Measurements from ENCODE around the gene ZXDC. TPM values are rescaled to one million over a fixed set of nuclear protein-coding genes. Genes with fewer than 3 reads are reported as not detected.

ZXDC gene
- total RNA-seq, 1 donor from 2014 or later, result 29.0 TPM

DNA sequence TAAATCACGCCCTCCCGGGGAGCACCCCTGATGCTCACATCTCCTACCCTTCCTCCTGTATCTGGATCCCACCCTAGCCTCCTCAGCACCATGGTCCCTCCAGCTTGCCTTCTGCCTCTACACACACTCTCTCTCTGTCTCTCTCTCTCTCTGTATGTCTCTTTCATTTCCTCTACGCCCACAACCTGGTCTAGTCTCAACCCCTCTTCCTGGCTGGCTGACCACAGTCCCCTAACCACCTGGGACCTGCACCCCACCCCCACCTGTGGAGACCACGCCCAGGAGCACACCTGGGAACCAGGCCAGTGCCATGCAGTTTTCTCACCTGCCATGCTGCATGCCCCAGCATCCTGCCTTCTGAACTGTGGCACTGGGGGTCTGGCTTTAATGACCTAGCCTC lies 84.9 kb downstream of the ZXDC start:
- Mint-ChIP-seq H3K4me3 (no peak overlapping the region), H3K36me3 (no peaks in the 10 kb centered on the region), H3K27me3 (peaks cover 44% of the 10 kb centered on the region), H3K9me3 (no peaks in the 10 kb centered on the region), H3K4me1 (ENCODE audit: unreplicated experiment) (no peaks in the 10 kb centered on the region), H3K27ac (no peak overlapping the region)
- DNase-seq (ENCODE audit: extremely low spot score, unreplicated experiment), result no peak
- TF ChIP-seq, protein P1, sequence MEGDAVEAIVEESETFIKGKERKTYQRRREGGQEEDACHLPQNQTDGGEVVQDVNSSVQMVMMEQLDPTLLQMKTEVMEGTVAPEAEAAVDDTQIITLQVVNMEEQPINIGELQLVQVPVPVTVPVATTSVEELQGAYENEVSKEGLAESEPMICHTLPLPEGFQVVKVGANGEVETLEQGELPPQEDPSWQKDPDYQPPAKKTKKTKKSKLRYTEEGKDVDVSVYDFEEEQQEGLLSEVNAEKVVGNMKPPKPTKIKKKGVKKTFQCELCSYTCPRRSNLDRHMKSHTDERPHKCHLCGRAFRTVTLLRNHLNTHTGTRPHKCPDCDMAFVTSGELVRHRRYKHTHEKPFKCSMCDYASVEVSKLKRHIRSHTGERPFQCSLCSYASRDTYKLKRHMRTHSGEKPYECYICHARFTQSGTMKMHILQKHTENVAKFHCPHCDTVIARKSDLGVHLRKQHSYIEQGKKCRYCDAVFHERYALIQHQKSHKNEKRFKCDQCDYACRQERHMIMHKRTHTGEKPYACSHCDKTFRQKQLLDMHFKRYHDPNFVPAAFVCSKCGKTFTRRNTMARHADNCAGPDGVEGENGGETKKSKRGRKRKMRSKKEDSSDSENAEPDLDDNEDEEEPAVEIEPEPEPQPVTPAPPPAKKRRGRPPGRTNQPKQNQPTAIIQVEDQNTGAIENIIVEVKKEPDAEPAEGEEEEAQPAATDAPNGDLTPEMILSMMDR (conservative IDR thresholded peaks at IDR 0.05), result no peak

DNA sequence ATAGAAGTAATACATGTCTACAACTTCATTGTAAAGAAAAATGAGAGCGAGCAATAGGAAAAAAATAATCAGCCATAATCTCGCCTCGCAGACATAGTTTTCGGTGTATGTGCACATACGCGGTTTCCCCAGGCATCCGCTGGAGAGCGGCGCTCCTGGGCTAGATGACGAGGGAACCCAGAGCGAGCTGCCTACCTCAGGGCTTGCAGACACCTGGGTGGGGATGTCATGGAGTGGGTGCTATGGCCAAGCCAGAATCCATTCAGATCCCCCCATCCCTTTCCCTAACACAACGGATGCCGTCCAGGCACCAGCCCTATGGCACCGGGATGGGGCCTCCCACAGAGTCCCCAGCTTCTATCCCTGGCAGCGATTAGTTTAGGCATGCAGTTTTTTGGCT lies 85.5 kb downstream of the ZXDC start:
- Mint-ChIP-seq H3K27me3 (peaks cover 40% of the 10 kb centered on the region), H3K27ac (no peak overlapping the region), H3K36me3 (no peaks in the 10 kb centered on the region), H3K4me1 (ENCODE audit: unreplicated experiment) (no peaks in the 10 kb centered on the region), H3K9me3 (no peaks in the 10 kb centered on the region), H3K4me3 (no peak overlapping the region)
- no peak for DNase-seq (ENCODE audit: extremely low spot score, unreplicated experiment)
- TF ChIP-seq, protein P1 (conservative IDR thresholded peaks at IDR 0.05), result no peak

DNA sequence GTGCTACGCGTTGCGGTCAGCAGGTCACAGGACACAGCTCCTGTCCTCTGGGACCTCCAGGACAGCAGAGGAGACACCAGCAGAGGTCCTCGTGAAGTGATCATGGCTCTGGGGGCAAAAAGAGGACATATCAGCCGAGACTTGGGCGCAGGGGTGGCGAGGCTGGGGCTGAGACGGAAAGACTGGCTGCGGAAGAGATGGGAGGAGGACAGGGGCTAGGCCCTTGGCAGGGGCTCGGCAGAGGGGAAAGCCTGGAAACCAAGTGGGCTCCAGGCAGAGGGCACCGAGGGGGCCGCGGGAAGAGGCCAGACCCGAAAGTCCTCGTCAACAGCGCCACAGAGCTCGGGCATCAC lies 85.9 kb downstream of the ZXDC start:
- Mint-ChIP-seq H3K9me3 (no peaks in the 10 kb centered on the region), H3K4me3 (peak overlapping the region; percentile 82), H3K27ac (peak overlapping the region; percentile 82), H3K36me3 (no peaks in the 10 kb centered on the region), H3K4me1 (ENCODE audit: unreplicated experiment) (no peaks in the 10 kb centered on the region), H3K27me3 (peaks cover 39% of the 10 kb centered on the region)
- TF ChIP-seq, protein P1 (conservative IDR thresholded peaks at IDR 0.05), result no peak
- DNase-seq (ENCODE audit: extremely low spot score, unreplicated experiment), result no peak

- H3K4me1 Mint-ChIP-seq (ENCODE audit: unreplicated experiment), result no peaks in the 10 kb centered on the region
- peak overlapping the region; percentile 82 for H3K27ac Mint-ChIP-seq
- peak overlapping the region; percentile 82 for H3K4me3 Mint-ChIP-seq
- DNase-seq (ENCODE audit: extremely low spot score, unreplicated experiment), result peak; percentile 83
- H3K36me3 Mint-ChIP-seq, result no peaks in the 10 kb centered on the region
- no peaks in the 10 kb centered on the region for H3K9me3 Mint-ChIP-seq
- peaks cover 36% of the 10 kb centered on the region for H3K27me3 Mint-ChIP-seq
- TF ChIP-seq, protein P1 (conservative IDR thresholded peaks at IDR 0.05), result peak; percentile 90
Measured at GRCh38 chr3:126389112-126389793, 86.4 kb downstream of the ZXDC start.

Other genes starting within 250 kb of the ZXDC start
- gene KLF15, start 118.5 kb downstream of the ZXDC start, total RNA-seq (ENCODE audit: low replicate concordance), result 2.4 and 7.9 TPM in 2 replicates
- gene CFAP100, start 81.0 kb downstream of the ZXDC start, total RNA-seq (ENCODE audit: low replicate concordance), result 4.3 TPM in 1 of 2 replicates, not detected in the other
- gene UROC1, start 41.9 kb upstream of the ZXDC start, total RNA-seq (ENCODE audit: low replicate concordance), result not detected in 2 replicates
- gene CHST13, start 48.3 kb upstream of the ZXDC start, total RNA-seq (ENCODE audit: low replicate concordance), result 0.31 and 0.67 TPM in 2 replicates
- gene C3orf22, start 83.0 kb upstream of the ZXDC start, total RNA-seq (ENCODE audit: low replicate concordance), result not detected in 2 replicates
- gene TXNRD3, start 179.2 kb upstream of the ZXDC start, total RNA-seq (ENCODE audit: low replicate concordance), result 14.4 and 14.6 TPM in 2 replicates
- 9.9 and 17.5 TPM in 2 replicates for gene CHCHD6, start 228.3 kb upstream of the ZXDC start, total RNA-seq (ENCODE audit: low replicate concordance)